NB4 (cell line): Measurements from ENCODE around the gene CCDC137.

Experiments used
- DNase-seq: peaks from one replicate; pipeline ENCODE4 v3.0.0; 2010; ENCODE audit warnings: low read depth
- H3K4me3 ChIP-seq: one replicate; pipeline ENCODE4 v1.5.1; 2011; ENCODE audit warnings: mild to moderate bottlenecking, low read depth, low read length, moderate library complexity
- CTCF ChIP-seq: IDR thresholded peaks from one replicate; pipeline ENCODE4 v1.5.1; 2012; ENCODE audit warnings: low read depth, low read length
- MAX ChIP-seq: IDR thresholded peaks from 2 replicates; pipeline ENCODE4 v1.6.1; 2011; ENCODE audit warnings: low read depth, low read length
- MYC ChIP-seq: IDR thresholded peaks from 2 replicates; pipeline ENCODE4 v1.6.1; 2011; ENCODE audit warnings: low read depth, low read length
- POLR2A ChIP-seq: IDR thresholded peaks from 2 replicates; pipeline ENCODE4 v1.6.1; 2011; ENCODE audit warnings: mild to moderate bottlenecking; ENCODE audit not compliant: insufficient read length; ENCODE audit errors: extremely low read depth

The CCDC137 gene

GRCh38 chr17:81648013-81648706, 18.4 kb upstream of the CCDC137 start:
- DNase-seq: no peak
- TF ChIP-seq CTCF: no peak
- no peak for TF ChIP-seq MAX
- TF ChIP-seq POLR2A: no peak
- TF ChIP-seq MYC: no peak
- H3K4me3 ChIP-seq: no peak overlapping the region

GRCh38 chr17:81648707-81649085, 17.8 kb upstream of the CCDC137 start:
- H3K4me3 ChIP-seq: no peak overlapping the region
- TF ChIP-seq POLR2A: no peak
- no peak for TF ChIP-seq MAX
- TF ChIP-seq MYC: no peak
- no peak for TF ChIP-seq CTCF
- DNase-seq: no peak

GRCh38 chr17:81650951-81651350, 15.6 kb upstream of the CCDC137 start:
- H3K4me3 ChIP-seq: no peak overlapping the region
- TF ChIP-seq MAX (no peak), CTCF (no peak), POLR2A (no peak), MYC (no peak)
- no peak for DNase-seq

- no peak for TF ChIP-seq POLR2A
- no peak for TF ChIP-seq CTCF
- no peak for TF ChIP-seq MAX
- H3K4me3 ChIP-seq: no peak overlapping the region
- DNase-seq: no peak
Measured at GRCh38 chr17:81651692-81652091, 14.8 kb upstream of the CCDC137 start.

GRCh38 chr17:81652906-81653771, 13.4 kb upstream of the CCDC137 start:
- TF ChIP-seq CTCF: no peak
- peak; percentile 13; the same call in 1 of the 2 replicates for TF ChIP-seq MAX
- H3K4me3 ChIP-seq: no peak overlapping the region

More at GRCh38 chr17:81652906-81653771, 13.4 kb upstream of the CCDC137 start:
- no peak for DNase-seq
